Uterus (tissue), 2 donors: Measurements from ENCODE around the gene GPR143.

Experiments
- POLR2A ChIP-seq, 2 donors: fragments of 450-650 bp; IDR thresholded peaks; one replicate each; pipeline ENCODE4 v1.6.1; 2016; ENCODE audit warnings: antibody characterized with exemption in 2 of 2, mild to moderate bottlenecking in 1 of 2, moderate library complexity in 1 of 2
- TF ChIP-seq, protein P1 (sequence below), 4 experiments: fragments of 200-600 bp in 2 of 4; fragments of 450-650 bp in 2 of 4; sonication (generic) in 2 of 4; IDR thresholded peaks; one replicate each; pipeline ENCODE4 v1.5.1; 2016 to 2019; ENCODE audit warnings: antibody characterized with exemption in 4 of 4, mild to moderate bottlenecking in 2 of 4, moderate library complexity in 1 of 4

GRCh38 chrX:9772943-9773342, 7.3 kb upstream of the GPR143 start:
- TF ChIP-seq, protein P1, sequence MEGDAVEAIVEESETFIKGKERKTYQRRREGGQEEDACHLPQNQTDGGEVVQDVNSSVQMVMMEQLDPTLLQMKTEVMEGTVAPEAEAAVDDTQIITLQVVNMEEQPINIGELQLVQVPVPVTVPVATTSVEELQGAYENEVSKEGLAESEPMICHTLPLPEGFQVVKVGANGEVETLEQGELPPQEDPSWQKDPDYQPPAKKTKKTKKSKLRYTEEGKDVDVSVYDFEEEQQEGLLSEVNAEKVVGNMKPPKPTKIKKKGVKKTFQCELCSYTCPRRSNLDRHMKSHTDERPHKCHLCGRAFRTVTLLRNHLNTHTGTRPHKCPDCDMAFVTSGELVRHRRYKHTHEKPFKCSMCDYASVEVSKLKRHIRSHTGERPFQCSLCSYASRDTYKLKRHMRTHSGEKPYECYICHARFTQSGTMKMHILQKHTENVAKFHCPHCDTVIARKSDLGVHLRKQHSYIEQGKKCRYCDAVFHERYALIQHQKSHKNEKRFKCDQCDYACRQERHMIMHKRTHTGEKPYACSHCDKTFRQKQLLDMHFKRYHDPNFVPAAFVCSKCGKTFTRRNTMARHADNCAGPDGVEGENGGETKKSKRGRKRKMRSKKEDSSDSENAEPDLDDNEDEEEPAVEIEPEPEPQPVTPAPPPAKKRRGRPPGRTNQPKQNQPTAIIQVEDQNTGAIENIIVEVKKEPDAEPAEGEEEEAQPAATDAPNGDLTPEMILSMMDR (IDR thresholded peaks at IDR 0.05): no peak
- no peak for TF ChIP-seq POLR2A (IDR thresholded peaks at IDR 0.05)
